Trophoblast cell (in vitro differentiated cells and primary cell): ENCODE measurements around the gene ZBTB7C.

ENCODE experiments used
- DNase-seq, 2 donors: peaks; one replicate each; pipeline ENCODE4 v3.0.0-alpha.2; 2016
- H2AFZ ChIP-seq: 2 replicates; pipeline ENCODE4 v1.6.1; 2013; ENCODE audit warnings: low read length, moderate library complexity, mild to moderate bottlenecking; ENCODE audit not compliant: insufficient read depth, poor library complexity
- H2AK5ac ChIP-seq: 2 replicates; pipeline ENCODE4 v1.6.1; 2013; ENCODE audit warnings: mild to moderate bottlenecking, low read length
- H2BK120ac ChIP-seq: 2 replicates; pipeline ENCODE4 v1.6.1; 2013; ENCODE audit warnings: low read length, mild to moderate bottlenecking, moderate library complexity; ENCODE audit not compliant: insufficient read depth, poor library complexity
- H2BK12ac ChIP-seq: 2 replicates; pipeline ENCODE4 v1.6.1; 2013; ENCODE audit warnings: mild to moderate bottlenecking, low read length, moderate library complexity
- H2BK5ac ChIP-seq: 2 replicates; pipeline ENCODE4 v1.6.1; 2013; ENCODE audit warnings: low read length, low read depth, moderate library complexity, mild to moderate bottlenecking; ENCODE audit not compliant: poor library complexity
- H3K14ac ChIP-seq: 2 replicates; pipeline ENCODE4 v1.6.1; 2013; ENCODE audit warnings: mild to moderate bottlenecking, low read length
- H3K18ac ChIP-seq: 2 replicates; pipeline ENCODE4 v1.6.1; 2013; ENCODE audit warnings: mild to moderate bottlenecking, low read length
- H3K23ac ChIP-seq: 2 replicates; pipeline ENCODE4 v1.6.1; 2013; ENCODE audit warnings: low read length
- H3K27ac ChIP-seq: 2 replicates; pipeline ENCODE4 v1.5.1; 2013; ENCODE audit warnings: low read depth, mild to moderate bottlenecking, inconsistent platforms, low read length, moderate library complexity
- H3K27me3 ChIP-seq: 2 replicates; pipeline ENCODE4 v1.6.1; 2013; ENCODE audit warnings: inconsistent platforms, mild to moderate bottlenecking, low read length, moderate library complexity; ENCODE audit not compliant: insufficient read depth
- H3K36me3 ChIP-seq, 2 experiments: 1 replicate in 1 of 2; 2 replicates in 1 of 2; pipeline ENCODE4 v1.6.1; 2013; ENCODE audit warnings: low read length in 2 of 2, mild to moderate bottlenecking in 2 of 2, moderate library complexity in 1 of 2; ENCODE audit not compliant: insufficient read depth in 2 of 2, control insufficient read depth in 1 of 2
- H3K4ac ChIP-seq: 2 replicates; pipeline ENCODE4 v1.6.1; 2013; ENCODE audit warnings: low read depth, mild to moderate bottlenecking, low read length, moderate library complexity
- H3K4me1 ChIP-seq, 2 experiments: 1 replicate in 1 of 2; 2 replicates in 1 of 2; pipeline ENCODE4 v1.6.1; 2013; ENCODE audit warnings: low read length in 2 of 2, mild to moderate bottlenecking in 2 of 2, moderate library complexity in 1 of 2; ENCODE audit not compliant: insufficient read depth in 2 of 2, control insufficient read depth in 1 of 2
- H3K4me2 ChIP-seq: 2 replicates; pipeline ENCODE4 v1.6.1; 2013; ENCODE audit warnings: inconsistent platforms, mild to moderate bottlenecking, low read length, moderate library complexity
- H3K4me3 ChIP-seq: 2 replicates; pipeline ENCODE4 v1.5.1; 2013; ENCODE audit warnings: mild to moderate bottlenecking, low read depth, low read length, inconsistent platforms
- H3K79me1 ChIP-seq: one replicate; pipeline ENCODE4 v1.6.1; 2013; ENCODE audit warnings: low read length
- H3K79me2 ChIP-seq: 2 replicates; pipeline ENCODE4 v1.6.1; 2013; ENCODE audit warnings: low read length, mild to moderate bottlenecking; ENCODE audit not compliant: control insufficient read depth, insufficient read depth, poor library complexity
- H3K9ac ChIP-seq: 2 replicates; pipeline ENCODE4 v1.6.1; 2013; ENCODE audit warnings: mild to moderate bottlenecking, low read length
- H3K9me3 ChIP-seq: 2 replicates; pipeline ENCODE4 v1.6.1; 2013; ENCODE audit warnings: low read depth, mild to moderate bottlenecking, control low read depth, inconsistent platforms, low read length; ENCODE audit not compliant: insufficient read depth
- H4K12ac ChIP-seq: 2 replicates; pipeline ENCODE4 v1.6.1; 2013; ENCODE audit warnings: low read depth, mild to moderate bottlenecking, low read length, moderate library complexity
- H4K8ac ChIP-seq: 2 replicates; pipeline ENCODE4 v1.6.1; 2013; ENCODE audit warnings: low read depth, mild to moderate bottlenecking, low read length, moderate library complexity
- H4K91ac ChIP-seq: one replicate; pipeline ENCODE4 v1.6.1; 2013; ENCODE audit warnings: low read depth, mild to moderate bottlenecking, low read length, moderate library complexity
- WGBS: extraction: QIAGEN DNeasy Blood & Tissue Kit; methylation state at CpG from one replicate; pipeline ENCODE4 v1.1.7; 2013; ENCODE audit warnings: missing lambda C conversion rate; ENCODE audit not compliant: insufficient read length, insufficient coverage; ENCODE audit errors: extremely low coverage; 5-methylcytosine and 5-hydroxymethylcytosine counted together

The ZBTB7C gene

GRCh38 chr18:48065601-48065995 is 343.6 kb downstream of the ZBTB7C start:
- Histone ChIP-seq H3K9me3 (no peaks in the 10 kb centered on the region), H4K12ac (no peak overlapping the region), H4K91ac (no peak overlapping the region), H2BK120ac (no peak overlapping the region), H3K36me3 (no peaks in the 10 kb centered on the region), H3K18ac (no peak overlapping the region), H3K27me3 (no peaks in the 10 kb centered on the region), H3K4me3 (no peak overlapping the region), H3K14ac (no peak overlapping the region), H3K4ac (no peak overlapping the region), H2BK5ac (no peak overlapping the region), H2AFZ (no peak overlapping the region), H3K9ac (no peak overlapping the region), H3K79me2 (no peaks in the 10 kb centered on the region), H3K4me2 (no peak overlapping the region), H3K4me1 (peaks cover 0 to 10% of the 10 kb centered on the region in 2 experiments), H2AK5ac (no peak overlapping the region), H3K23ac (no peak overlapping the region), H3K79me1 (no peaks in the 10 kb centered on the region), H4K8ac (no peak overlapping the region), H2BK12ac (no peak overlapping the region), H3K27ac (no peak overlapping the region)
- DNase-seq: no peak
- WGBS: no CpG with 5 or more reads among the region's 3 CpGs

GRCh38 chr18:48064978-48065600 is 344.1 kb downstream of the ZBTB7C start:
- H3K4me1 ChIP-seq: peaks cover 0 to 10% of the 10 kb centered on the region in 2 experiments
- H3K36me3 ChIP-seq: no peaks in the 10 kb centered on the region
- H3K9ac ChIP-seq: no peak overlapping the region
- H3K23ac ChIP-seq: no peak overlapping the region
- no peak overlapping the region for H2BK120ac ChIP-seq
- H2AK5ac ChIP-seq: no peak overlapping the region
- no CpG with 5 or more reads among the region's 10 CpGs for WGBS
- no peaks in the 10 kb centered on the region for H3K27me3 ChIP-seq
- H3K79me2 ChIP-seq: no peaks in the 10 kb centered on the region
- no peak overlapping the region for H2BK12ac ChIP-seq
- H2AFZ ChIP-seq: no peak overlapping the region
- DNase-seq: peak; percentile 27 to 61
- H3K4me2 ChIP-seq: no peak overlapping the region
- H3K4me3 ChIP-seq: no peak overlapping the region
- no peaks in the 10 kb centered on the region for H3K9me3 ChIP-seq
- H4K8ac ChIP-seq: no peak overlapping the region
- H3K18ac ChIP-seq: no peak overlapping the region
- no peak overlapping the region for H2BK5ac ChIP-seq
- H3K79me1 ChIP-seq: no peaks in the 10 kb centered on the region
- H3K27ac ChIP-seq: no peak overlapping the region
- no peak overlapping the region for H3K4ac ChIP-seq
- no peak overlapping the region for H4K12ac ChIP-seq
- H3K14ac ChIP-seq: no peak overlapping the region
- no peak overlapping the region for H4K91ac ChIP-seq

GRCh38 chr18:48061781-48062570 is 347.2 kb downstream of the ZBTB7C start:
- no peak overlapping the region for H3K23ac ChIP-seq
- no peaks in the 10 kb centered on the region for H3K79me2 ChIP-seq
- H4K8ac ChIP-seq: no peak overlapping the region
- H3K14ac ChIP-seq: no peak overlapping the region
- no CpG with 5 or more reads among the region's 7 CpGs for WGBS
- H3K18ac ChIP-seq: no peak overlapping the region
- no peak overlapping the region for H4K12ac ChIP-seq
- no peak overlapping the region for H2AK5ac ChIP-seq
- no peak overlapping the region for H3K4me2 ChIP-seq
- no peaks in the 10 kb centered on the region for H3K9me3 ChIP-seq
- no peak overlapping the region for H3K4ac ChIP-seq
- no peaks in the 10 kb centered on the region for H3K79me1 ChIP-seq
- H3K27ac ChIP-seq: no peak overlapping the region
- H3K27me3 ChIP-seq: no peaks in the 10 kb centered on the region
- H2AFZ ChIP-seq: no peak overlapping the region
- DNase-seq: no peak
- no peak overlapping the region for H3K4me3 ChIP-seq
- H3K4me1 ChIP-seq: peaks cover 0 to 10% of the 10 kb centered on the region in 2 experiments
- H4K91ac ChIP-seq: no peak overlapping the region
- H3K9ac ChIP-seq: no peak overlapping the region
- H2BK120ac ChIP-seq: no peak overlapping the region
- H2BK12ac ChIP-seq: no peak overlapping the region
- no peak overlapping the region for H2BK5ac ChIP-seq
- H3K36me3 ChIP-seq: no peaks in the 10 kb centered on the region

GRCh38 chr18:48060970-48061369 is 348.2 kb downstream of the ZBTB7C start:
- no CpG with 5 or more reads among the region's 3 CpGs for WGBS
- no peak overlapping the region for H3K18ac ChIP-seq
- no peaks in the 10 kb centered on the region for H3K79me2 ChIP-seq
- H3K27ac ChIP-seq: no peak overlapping the region
- no peak overlapping the region for H3K23ac ChIP-seq
- no peak overlapping the region for H3K14ac ChIP-seq
- H4K12ac ChIP-seq: no peak overlapping the region
- H3K36me3 ChIP-seq: no peaks in the 10 kb centered on the region
- no peak overlapping the region for H2BK120ac ChIP-seq
- H3K4me3 ChIP-seq: no peak overlapping the region
- no peak overlapping the region for H3K4ac ChIP-seq
- H4K91ac ChIP-seq: no peak overlapping the region
- no peak overlapping the region for H4K8ac ChIP-seq
- no peaks in the 10 kb centered on the region for H3K79me1 ChIP-seq
- H2BK5ac ChIP-seq: no peak overlapping the region
- no peak overlapping the region for H3K9ac ChIP-seq
- H3K4me1 ChIP-seq: peaks cover 0 to 10% of the 10 kb centered on the region in 2 experiments
- H3K9me3 ChIP-seq: no peaks in the 10 kb centered on the region
- H2BK12ac ChIP-seq: no peak overlapping the region
- H2AK5ac ChIP-seq: no peak overlapping the region
- no peak for DNase-seq
- H3K4me2 ChIP-seq: no peak overlapping the region
- H2AFZ ChIP-seq: no peak overlapping the region
- H3K27me3 ChIP-seq: no peaks in the 10 kb centered on the region
